Panc1 (cell line): ENCODE data around the gene PIGU.

Experiments
- POLR2AphosphoS5 ChIP-seq: IDR thresholded peaks from 2 replicates; pipeline ENCODE4 v1.6.1; 2012; ENCODE audit warnings: mild to moderate bottlenecking, low read depth, low read length, moderate library complexity
- SIN3A ChIP-seq: IDR thresholded peaks from 2 replicates; pipeline ENCODE4 v1.6.1; 2012; ENCODE audit warnings: low read depth, mild to moderate bottlenecking, low read length, moderate library complexity, borderline replicate concordance; ENCODE audit not compliant: insufficient read depth
- TF ChIP-seq, protein P1 (sequence below): fragments of 450-650 bp; IDR thresholded peaks from 2 replicates; pipeline ENCODE4 v1.5.1; 2017; ENCODE audit warnings: mild to moderate bottlenecking

DNA sequence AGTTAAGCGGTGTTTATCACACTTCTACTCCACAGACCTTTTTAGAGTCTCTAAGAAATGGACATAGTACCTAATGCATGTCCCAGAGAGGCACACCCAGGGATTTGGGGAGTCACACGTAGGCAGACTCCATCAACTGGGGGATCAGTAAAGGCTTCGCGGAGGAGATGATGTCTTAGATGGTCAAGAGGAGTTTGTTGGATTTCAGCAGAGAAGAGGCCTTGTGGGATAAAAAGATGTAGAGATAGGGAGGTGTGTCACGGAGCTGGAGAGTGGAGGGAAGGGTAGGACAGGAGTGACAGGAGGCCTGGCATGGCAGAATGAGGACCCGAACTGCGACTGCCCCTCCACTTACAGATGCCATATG is 151.6 kb downstream of the PIGU start:
- TF ChIP-seq, protein P1, sequence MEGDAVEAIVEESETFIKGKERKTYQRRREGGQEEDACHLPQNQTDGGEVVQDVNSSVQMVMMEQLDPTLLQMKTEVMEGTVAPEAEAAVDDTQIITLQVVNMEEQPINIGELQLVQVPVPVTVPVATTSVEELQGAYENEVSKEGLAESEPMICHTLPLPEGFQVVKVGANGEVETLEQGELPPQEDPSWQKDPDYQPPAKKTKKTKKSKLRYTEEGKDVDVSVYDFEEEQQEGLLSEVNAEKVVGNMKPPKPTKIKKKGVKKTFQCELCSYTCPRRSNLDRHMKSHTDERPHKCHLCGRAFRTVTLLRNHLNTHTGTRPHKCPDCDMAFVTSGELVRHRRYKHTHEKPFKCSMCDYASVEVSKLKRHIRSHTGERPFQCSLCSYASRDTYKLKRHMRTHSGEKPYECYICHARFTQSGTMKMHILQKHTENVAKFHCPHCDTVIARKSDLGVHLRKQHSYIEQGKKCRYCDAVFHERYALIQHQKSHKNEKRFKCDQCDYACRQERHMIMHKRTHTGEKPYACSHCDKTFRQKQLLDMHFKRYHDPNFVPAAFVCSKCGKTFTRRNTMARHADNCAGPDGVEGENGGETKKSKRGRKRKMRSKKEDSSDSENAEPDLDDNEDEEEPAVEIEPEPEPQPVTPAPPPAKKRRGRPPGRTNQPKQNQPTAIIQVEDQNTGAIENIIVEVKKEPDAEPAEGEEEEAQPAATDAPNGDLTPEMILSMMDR = no peak
- TF ChIP-seq POLR2AphosphoS5 (no peak), SIN3A (no peak)
